HT1080 (cell line): ENCODE measurements around the gene ANXA8L1. TPM values are rescaled to one million over a fixed set of nuclear protein-coding genes. Genes with fewer than 3 reads are reported as not detected.
"Not testable (repeated sequence)": the region's sequence is repeated elsewhere in the genome, so short reads cannot be mapped to it uniquely, and the experiment has no call there.

Experiments
- DNase-seq: peaks from one replicate; pipeline ENCODE4 v3.0.0-alpha.2; 2015; ENCODE audit warnings: low read depth
- total RNA-seq: library from RNA; depleted of rRNA; stranded (reverse); fragments of >200 nt; shearing (Covaris generic); gene quantifications from 2 replicates; pipeline ENCODE4 v1.2.3, GENCODE V29; 2014; rRNA removed

The ANXA8L1 gene
- total RNA-seq, 1 experiment from 2014 or later: 0.58 TPM

DNA sequence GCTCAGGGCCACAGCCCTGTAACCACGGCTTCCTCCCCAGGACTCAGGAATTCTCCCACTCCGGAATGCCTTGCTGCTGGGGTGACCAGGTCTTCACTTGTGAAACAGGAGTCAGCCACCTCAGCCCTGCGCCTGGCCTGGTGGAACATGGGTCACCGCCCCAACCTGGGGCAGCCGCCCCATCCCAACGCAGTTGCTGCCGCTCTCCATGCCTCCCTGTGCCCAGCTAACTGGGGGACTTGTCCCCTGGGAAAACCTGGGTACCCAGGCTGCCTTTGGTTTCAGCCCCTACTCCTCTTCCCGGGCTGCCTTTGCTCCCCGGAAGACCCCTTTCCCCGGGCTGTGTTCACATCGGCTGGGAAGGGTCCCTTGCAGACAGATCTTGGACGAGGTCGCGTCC, 22.2 kb downstream of the ANXA8L1 start:
- not testable (repeated sequence) for DNase-seq

DNA sequence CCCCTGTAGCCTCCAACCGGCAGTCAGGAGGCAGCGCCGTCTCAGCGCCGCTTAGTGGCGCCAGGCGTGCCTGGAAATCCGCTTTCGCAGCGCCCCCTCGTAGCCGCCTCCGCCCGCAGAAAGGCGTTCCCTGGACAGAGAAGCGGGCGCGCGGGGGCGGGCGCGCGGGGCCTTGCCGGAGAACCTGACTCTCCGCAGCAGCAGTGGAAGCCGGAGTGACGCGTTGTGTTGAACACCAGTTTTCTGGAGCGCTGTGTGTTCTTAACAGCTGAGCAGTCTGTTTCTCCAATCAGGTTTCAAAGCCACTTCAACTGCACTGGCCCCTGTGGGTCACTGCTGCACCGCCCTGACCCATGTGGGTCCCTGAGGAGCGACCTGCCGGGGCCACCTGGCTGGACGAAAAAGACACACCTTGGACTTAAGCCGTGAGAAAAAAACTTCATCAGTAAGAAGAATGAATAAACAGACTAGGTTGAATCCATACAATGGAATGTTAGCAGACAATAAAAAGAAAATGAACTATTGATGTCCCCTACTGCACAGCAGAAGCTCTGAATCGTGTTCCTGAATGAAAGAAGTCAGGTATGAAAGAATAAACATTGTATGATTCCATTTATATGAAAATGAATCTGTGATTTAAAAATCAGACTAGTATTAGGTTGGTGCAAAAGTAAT, 22.8 kb downstream of the ANXA8L1 start:
- DNase-seq: peak; percentile 65

DNA sequence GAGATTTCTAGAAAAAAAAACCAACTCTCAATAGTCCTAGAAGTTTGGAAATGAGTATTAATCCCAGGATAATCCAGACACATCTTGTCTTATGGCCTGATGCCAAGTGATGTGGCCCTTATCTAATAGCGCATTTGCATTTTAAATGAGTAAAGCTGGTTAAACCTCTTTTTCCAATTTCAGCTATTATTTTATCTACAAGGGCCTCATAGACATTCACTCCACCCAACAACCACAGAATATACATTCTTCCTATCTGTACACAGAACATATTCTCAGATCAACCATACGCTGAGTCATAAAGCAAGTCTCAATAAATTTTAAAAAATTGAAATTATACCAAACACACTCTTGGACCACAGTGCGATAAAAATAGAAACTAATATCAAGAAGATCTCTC, 34.0 kb downstream of the ANXA8L1 start:
- DNase-seq: not testable (repeated sequence)

DNA sequence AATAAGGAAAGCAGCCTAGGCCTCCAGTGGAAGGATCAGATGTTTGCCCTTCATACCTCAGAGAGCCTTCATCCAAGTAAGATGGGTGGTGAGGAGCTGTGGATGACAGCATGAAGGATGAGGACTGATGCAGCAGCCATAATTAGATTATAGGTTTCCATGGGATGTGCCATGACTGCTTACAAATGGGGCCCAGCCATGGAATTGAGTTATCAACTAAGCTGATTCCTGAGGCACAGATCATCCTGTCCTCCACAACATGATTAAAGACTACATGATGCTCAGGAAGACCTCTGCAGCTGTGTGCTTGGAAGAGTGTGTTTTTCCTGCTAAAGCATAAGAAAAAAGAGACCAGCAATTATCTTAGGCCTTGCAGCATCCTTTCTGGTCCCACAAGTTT, 35.5 kb downstream of the ANXA8L1 start:
- DNase-seq: not testable (repeated sequence)

DNA sequence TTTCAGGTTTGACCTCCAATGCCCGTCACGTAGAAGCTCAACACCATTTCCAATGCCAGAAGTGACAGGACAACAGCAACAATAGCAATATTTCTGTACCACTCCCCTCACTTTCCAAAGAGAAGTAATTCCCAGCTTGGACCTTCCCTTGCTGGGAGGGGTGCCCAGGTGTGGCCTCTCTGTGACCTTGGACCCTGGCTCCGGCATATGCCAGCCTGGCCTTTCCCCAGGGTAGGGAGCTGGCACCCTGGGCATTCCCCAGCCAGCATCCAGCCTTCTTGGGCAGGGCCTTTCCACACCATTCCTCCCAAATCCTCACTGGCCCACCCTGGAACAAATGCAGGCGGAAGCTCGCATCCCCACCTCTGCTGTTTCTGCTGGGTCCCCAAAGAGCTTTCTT, 37.1 kb downstream of the ANXA8L1 start:
- not testable (repeated sequence) for DNase-seq

DNA sequence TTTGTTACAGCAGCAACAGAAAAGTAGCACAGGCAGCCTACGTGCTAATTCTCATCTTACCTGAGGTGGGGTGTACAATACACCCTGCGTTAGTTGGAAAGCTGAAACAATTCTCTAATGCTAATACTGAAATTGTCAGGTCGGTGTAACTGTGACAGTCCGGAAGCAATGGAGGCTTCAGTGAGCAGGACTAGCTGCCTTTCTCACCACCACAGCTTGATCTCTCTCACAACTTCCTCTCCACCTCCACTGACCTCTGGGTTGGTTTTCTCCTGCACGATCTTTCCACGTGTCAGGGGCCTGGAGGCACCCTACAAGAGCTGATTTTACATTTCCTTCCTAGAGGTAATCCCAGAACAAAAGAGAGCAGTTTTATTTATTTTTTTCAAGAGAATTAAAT, 39.7 kb downstream of the ANXA8L1 start:
- not testable (repeated sequence) for DNase-seq

DNA sequence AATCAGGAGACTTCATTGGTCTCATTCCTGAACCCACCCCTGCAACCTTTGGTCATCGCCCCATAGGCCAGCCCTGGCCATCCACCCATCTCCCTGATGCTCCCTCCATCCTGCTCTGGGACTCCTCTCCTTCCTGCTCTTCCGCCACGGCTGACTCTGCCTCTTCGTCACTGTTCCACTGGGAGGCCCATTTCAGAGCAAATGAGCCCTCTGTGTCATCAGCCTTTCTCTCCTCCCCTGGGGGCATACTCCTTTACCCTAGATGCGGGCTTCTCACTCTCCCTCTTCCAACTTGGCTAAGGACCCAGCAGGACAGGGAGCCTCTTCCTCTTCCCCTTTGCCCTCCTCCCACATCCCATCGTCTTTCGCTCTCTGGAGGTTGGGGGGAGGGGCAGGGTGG, 42.7 kb downstream of the ANXA8L1 start:
- not testable (repeated sequence) for DNase-seq

DNA sequence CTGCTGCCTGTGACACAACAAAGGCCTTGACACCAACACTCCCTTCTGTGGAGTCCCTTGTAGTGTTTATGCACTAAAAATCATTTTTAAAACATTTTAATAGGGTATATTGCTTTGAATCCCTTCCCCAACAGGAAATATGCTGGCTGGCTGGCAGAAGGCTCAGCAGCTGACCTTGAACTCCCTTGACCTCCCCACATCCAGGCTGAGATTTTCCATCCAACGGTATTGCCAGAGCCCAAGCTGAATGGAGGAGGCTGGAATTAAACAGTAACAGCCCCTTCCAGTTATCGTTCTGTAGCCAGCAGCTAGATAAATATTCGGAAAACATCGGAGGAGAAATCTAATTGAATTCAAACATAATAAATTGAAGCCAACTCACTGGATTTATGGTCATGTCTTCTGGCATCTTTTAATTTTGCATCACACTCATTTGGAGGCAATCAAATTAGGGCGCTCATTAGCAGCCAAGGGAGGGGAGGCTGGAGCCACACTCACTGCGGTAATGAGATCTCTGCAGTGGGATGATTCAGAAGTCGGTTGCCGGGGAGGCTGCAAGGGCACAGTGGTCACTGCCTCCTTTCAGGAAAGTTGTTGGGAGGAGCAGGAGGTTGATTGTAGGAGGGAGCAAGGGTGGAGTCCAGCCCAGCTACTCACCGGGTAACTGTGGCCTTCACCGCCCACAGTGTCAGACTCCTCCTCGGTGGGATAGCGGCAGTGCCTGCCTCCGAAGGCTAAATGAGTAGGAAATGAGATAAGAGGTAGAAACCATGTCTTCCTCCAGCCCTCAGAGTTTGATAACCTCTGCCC, 44.2 kb downstream of the ANXA8L1 start:
- DNase-seq: not testable (repeated sequence)

DNA sequence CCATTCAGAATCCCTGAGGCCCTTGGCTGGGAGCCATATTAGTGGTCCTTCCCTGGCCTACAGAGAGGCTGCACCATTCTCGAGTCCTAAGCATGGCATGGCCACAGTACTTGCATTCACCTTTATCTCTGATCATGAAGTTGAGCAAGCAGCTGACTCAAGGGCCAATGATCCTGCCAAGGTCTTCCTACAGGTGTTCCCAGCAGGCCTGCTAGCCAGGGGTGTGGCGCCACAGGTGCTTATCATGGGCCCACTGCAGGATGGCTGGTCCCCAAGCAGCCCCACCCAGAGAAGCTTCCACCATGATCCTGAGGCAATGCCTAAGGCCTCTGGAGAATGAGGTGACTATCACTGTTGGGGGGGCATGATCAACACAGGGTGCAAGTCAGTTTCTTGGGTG, 48.0 kb downstream of the ANXA8L1 start:
- DNase-seq: not testable (repeated sequence)

DNA sequence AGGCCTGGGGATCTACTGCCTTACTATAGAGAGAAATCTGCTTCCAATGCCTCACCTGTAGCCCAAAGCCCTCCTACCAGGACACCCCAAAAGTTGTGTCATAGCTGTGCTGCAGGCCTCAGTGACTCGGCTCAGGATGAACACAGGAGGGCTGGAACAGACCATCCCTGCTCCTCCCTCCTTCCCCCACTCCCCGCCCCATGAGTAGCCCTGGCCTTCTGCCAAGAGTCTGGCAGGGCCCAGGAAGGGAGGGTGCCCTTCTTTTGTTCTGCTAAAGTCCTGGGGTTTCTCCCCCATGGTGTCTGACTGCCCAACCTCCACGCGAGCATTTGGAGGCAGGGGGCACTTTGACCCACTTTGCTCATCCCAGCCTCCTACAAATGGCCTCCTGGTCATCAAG, 65.4 kb downstream of the ANXA8L1 start:
- not testable (repeated sequence) for DNase-seq

Other genes with a start within 250 kb of the ANXA8L1 start
- 0.63 TPM in 1 of 2 replicates, not detected in the other for gene ANTXRL, start 88.8 kb upstream of the ANXA8L1 start, total RNA-seq
- 0.07 TPM in 1 of 2 replicates, not detected in the other for gene NPY4R, start 90.2 kb downstream of the ANXA8L1 start, total RNA-seq
- gene GPRIN2, start 180.9 kb downstream of the ANXA8L1 start, total RNA-seq: not detected in 2 replicates
- 0.07 and 0.08 TPM in 2 replicates for gene SYT15, start 203.4 kb downstream of the ANXA8L1 start, total RNA-seq